Measurements from ENCODE around the gene SNX9.
"Not testable (repeated sequence)": the region's sequence is repeated elsewhere in the genome, so short reads cannot be mapped to it uniquely, and the experiment has no call there.

Gene SNX9

DNA sequence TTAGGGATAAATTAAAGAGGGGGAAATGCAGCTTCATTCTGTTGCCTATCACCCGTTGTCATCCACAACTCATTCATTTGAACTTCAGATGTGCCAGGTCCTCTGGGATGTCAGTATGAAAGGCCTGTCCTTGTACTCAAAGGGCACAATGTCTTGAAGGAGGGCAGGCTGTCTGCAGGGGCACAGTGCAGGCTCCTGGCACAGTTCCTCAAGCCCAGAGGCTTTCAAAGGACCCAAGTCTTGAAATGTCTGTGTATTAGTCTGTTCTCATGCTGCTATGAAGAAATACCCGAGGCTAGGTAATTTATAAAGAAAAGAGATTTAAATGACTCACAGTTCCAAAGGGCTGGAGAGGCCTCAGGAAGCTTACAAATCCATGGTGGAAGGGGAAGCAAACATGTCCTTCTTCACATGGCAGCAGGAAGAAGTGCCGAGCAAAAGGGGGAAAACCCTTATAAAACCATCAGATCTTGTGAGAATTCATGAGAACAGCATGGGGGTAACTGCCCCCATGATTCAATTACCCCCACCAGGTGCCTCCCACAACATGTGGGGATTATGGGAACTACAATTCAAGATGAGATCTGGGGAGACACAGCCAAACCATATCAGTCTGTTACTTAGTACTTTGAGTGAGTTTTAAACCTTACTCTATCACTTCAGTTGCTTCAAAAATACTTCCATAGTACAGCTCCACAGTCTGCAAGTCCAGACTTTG is 9.4 kb downstream of the SNX9 start:
- peak; percentile 37 for DNase-seq

DNA sequence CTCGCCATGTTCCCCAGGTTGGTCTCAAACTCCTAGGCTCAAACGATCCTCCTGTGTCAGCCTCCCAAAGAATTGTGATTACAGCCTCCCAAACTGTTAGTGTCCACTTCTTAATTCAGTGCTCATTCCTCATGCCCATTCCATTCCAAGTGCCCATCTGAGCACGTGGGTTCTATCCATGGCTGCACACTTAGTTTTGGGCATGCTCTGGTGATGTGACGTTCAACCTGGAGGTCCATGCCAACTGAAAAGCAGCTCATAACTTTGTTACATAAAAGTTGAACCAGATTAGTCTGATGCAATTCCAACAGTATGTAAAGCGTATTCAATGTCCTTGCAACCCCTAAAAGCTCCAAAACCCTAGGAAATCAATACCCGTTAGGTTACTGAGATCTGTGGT is 11.5 kb downstream of the SNX9 start:
- no peak for DNase-seq

GRCh38 chr6:157838718-157839430 is 15.8 kb downstream of the SNX9 start:
- DNase-seq, result no peak

DNA sequence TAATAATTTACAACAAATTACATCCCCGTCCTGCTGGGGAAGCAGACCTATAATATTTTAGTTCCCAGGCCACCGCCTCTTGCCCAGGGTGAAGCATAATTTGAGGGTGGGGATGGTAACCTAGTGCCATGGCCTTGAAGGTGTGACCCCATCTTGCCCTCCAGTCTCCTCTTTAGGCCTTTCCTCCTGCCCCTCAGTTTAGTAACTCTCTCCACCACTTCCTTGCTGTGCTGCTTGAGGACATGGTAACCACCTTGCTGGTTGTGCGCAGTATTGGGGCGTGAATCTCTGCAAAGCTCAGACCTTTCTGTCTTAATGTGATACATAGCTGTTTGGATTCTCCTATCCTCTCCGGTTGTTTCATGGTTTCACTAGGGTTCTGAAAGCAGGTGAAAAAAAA is 16.6 kb downstream of the SNX9 start:
- no peak for DNase-seq

GRCh38 chr6:157840261-157840660 is 17.2 kb downstream of the SNX9 start:
- DNase-seq, result no peak

DNA sequence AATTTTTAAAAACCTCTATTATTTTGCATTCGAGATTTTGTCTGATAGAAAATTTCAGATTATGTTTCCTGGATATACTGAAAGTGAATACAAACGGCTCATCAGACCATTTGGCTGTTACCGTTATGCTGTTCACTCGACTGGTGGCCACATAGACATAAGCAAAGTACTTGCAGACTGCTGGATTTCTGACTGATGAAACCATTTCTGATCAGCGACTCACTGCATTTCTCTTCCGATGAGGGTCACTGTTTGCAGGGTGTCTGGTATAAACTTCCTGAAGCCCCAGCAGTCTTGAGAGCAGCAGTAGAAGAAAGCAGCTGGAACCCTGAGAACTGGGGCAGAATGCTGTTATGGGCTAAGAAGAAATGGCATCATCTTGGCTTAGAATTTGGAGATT is 17.7 kb downstream of the SNX9 start:
- DNase-seq, result peak; percentile 81

DNA sequence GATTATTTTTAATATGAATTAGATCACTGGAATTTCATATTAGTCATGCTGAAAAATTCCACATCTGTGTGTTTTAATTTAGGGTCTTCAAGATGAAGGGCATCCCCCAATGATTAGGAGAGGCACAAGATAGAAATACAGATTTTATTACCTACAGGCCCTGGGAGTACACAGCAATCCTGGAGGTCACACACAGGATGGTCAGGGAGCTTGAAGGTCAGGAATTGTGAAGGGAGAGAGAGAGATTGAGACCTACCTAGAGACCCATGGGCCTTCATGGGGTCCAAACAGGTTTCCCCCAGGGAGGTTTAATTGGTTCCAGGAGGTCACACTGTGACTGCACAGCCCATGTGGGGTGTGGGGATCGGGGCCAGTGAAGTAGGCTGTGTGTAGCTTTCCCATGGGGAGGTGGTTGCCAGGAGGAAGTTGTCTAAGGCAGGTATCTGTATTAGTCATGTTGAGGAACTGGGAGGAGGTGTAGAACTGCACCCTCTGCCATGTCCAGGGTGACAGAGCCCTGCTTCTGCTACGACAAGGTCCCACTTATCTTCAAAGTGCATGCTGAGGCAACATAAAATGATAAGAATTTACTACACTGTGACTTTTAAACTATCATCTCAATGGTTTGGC is 18.3 kb downstream of the SNX9 start:
- no peak for DNase-seq

DNA sequence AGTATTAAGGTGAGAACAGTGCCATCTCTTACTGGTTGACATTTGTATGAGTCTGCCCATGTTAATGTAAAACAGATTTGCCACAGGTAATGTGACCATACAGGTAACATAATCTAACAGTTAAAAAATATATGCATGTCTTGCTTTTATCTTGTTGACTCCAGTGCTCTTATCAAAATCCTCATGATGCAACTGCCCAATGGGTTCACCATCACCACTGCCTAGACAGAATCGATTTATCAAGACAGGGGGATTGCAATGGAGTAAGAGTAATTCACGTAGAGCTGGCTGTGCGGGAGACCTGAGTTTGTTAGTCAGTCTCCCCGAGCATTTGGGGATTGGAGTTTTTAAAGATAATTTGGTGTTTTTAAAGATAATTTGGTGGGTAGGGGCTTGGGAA is 19.2 kb downstream of the SNX9 start:
- peak; percentile 41 for DNase-seq

- not testable (repeated sequence) for DNase-seq
Observed at GRCh38 chr6:157844196-157844595, 21.1 kb downstream of the SNX9 start.

DNA sequence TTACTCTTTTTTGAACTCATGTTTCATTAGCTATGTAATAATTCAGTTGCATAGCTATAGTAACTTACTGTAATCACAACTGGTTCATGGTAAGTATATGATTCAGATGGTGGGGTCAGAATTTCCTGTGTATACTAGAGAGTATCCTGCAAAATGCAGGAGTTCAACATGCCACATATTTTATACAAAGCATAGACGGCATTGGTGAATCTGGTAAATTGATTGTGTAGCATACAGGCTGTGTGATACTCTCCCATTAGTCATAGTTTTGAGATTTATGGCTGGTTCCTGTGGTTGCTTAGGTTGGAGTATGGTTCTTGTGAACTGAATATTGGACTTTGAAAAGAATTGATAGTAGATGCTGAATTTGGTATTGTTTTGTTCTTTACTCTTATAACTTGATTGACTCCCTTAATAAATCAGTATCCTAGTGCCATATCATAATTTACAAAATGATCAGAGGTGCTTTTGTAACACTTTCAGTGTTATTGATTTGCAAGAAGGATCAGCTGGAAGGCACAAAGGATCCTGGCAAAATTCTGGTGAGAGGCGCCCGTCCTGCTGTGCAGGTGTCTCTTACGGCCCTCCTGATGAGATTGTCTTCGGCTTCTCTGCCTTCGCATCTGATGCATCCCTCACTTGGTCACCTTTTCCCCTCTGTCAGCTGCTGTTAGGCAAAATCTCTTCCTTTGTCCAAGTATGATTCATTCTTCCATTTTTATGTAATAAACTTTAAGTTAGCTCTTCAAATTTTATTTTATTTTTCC is 22.6 kb downstream of the SNX9 start:
- DNase-seq, result no peak

DNA sequence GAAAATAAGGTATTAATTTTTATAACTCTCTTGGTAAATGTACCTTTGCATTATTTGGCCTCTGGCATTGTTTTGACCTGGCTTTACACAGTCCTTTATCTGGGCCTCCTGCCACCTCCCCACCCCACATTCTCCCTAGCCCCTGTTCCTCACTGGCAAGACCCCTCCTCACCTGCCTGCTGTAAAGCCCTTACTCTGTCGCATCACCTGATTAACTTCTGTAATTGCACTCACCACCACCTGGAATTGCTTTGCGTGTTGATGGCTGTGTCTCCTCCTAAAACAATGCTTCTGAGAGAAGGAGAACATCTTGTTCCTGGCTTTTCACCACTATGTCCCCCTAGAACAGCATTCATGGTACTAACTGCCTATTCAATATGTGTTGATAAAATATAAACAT is 24.8 kb downstream of the SNX9 start:
- DNase-seq, result no peak

- DNase-seq, result no peak
Observed at GRCh38 chr6:157848693-157849092, 25.6 kb downstream of the SNX9 start.

- DNase-seq, result peak; percentile 43
Observed at GRCh38 chr6:157849288-157850017, 26.4 kb downstream of the SNX9 start.

- DNase-seq, result peak; percentile 50
Observed at GRCh38 chr6:157850030-157850429, 27.0 kb downstream of the SNX9 start.

- DNase-seq, result no peak
Observed at GRCh38 chr6:157853018-157853805, 30.2 kb downstream of the SNX9 start.

DNA sequence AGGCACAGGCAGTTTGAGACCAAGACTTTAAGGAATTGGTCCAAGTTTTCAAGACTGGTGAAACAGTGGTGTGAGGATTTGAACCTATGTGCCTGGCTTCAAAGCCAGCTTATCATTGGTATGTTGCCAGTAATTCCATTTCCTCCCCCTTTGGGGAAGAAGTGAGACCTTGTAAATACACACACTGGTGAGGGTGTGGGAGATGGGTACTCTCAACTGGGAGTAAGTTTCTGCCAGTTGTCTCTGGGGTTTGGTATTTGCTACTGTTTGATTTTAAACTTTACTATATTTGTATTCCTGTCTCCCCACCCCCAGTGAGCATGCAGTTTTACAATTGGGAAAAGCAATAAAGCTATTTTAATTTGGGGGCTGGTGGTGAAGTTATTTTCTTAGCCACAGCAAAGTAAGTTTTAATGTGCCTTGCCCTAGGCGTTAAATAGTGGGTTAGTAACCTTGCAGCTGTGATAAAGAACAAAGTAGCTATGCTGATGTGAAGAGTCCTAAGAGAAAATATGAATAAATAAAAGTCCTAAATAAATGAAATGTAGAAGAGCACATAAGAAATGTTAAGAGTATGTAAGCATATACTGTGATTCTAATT is 31.0 kb downstream of the SNX9 start:
- DNase-seq, result no peak

DNA sequence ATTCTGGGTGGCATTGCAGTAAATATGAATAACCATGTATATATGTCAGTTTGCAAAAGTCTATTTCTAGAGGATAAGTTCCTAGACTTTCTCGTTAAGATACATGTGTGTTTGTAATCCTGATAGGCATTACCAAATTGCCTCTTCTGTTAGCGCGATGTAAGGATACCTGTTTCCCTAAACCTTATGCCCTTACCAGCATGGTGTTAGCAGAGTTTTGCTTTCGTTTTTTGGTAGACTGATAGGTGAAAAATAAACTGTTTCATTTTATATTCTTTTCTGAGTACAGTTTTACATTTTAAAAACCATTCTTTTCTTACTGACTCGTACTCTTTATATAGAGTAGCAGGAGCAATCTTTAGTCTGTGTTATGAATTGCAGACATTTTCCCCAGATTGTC is 32.3 kb downstream of the SNX9 start:
- DNase-seq, result no peak

- DNase-seq, result not testable (repeated sequence)
Observed at GRCh38 chr6:157855804-157856203, 32.8 kb downstream of the SNX9 start.

GRCh38 chr6:157858664-157859063 is 35.6 kb downstream of the SNX9 start:
- not testable (repeated sequence) for DNase-seq

DNA sequence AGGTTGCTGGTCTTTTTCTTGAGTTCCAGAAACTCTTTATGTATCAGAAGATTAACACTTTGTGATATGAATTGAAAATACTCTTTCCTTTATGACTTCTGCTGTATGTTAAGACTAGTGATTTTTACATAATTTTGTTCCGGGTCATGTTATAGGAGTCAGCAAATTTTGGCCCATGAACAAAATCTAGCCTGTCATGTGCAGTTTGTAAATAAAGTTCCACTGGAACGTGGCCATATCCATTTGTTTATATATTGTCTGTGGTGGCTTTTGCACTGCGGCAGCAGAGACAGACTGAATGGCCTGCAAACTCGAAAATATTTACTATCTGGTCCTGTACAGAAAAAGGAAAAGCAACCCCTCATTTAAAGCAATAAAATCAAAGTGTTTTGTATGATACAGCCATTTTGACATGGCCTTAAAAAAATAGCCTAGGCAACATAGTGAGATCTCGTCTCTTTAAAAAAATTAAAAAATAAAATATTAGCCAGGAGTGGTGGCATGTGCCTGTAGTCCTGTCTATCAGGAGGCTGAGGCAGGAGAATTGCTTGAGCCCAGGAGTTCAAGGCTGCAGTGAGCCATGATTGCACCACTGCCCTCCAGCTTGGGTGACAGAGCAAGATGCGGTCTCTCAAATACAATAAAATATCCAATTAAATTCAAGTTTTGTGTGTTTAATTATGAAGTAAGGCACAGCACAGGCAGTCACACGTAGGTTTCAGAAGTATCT is 36.9 kb downstream of the SNX9 start:
- DNase-seq, result no peak

All from islet precursor cell (in vitro differentiated cells).